Measurements from ENCODE around the gene STAB2. TPM values are rescaled to one million over a fixed set of nuclear protein-coding genes. Genes with fewer than 3 reads are reported as not detected.

The STAB2 gene
- polyA plus RNA-seq, 1 of the 3 experiments (the other 2 are of a cell fraction): not detected

GRCh38 chr12:103725398-103725797 is 138.3 kb downstream of the STAB2 start:
- Histone ChIP-seq H3K36me3 (replicated peaks in 1 of 2; ENCODE audit: control insufficient read depth in 1 of 2, insufficient read depth in 2 of 2, low read length in 1 of 2) (no peaks in the 10 kb centered on the region), H3K9me2 (no peaks in the 10 kb centered on the region), H2AFZ (ENCODE audit: low read depth) (no peak overlapping the region), H3F3A (replicated peaks; ENCODE audit: insufficient read depth) (no peaks in the 10 kb centered on the region), H3K4me3 (ENCODE audit: low read depth in 2 of 2, low read length in 1 of 2) (no peak overlapping the region), H3K79me2 (ENCODE audit: insufficient read depth) (no peaks in the 10 kb centered on the region), H3K27ac (ENCODE audit: low read depth in 2 of 2, low read length in 1 of 2) (no peak overlapping the region), H3K27me3 (ENCODE audit: insufficient read depth) (no peaks in the 10 kb centered on the region; the same call in 1 of the 2 replicates), H3K4me1 (ENCODE audit: control insufficient read depth in 1 of 2, insufficient read depth in 2 of 2, low read depth in 1 of 2, low read length in 1 of 2) (no peaks in the 10 kb centered on the region), H3K9me3 (no peaks in the 10 kb centered on the region), H4K20me1 (ENCODE audit: insufficient read depth) (no peaks in the 10 kb centered on the region), H3K4me2 (no peak overlapping the region), H3K9ac (no peak overlapping the region)
- ChIA-PET CTCF (interaction anchor here (0.9 to 1.3 kb wide), 2 partner anchors 9 to 26 kb away, joined by 3 to 4 read pairs; no protein-coding TSS in a partner anchor), POLR2A (no interaction called here)
- no peak for DNase-seq
- TF ChIP-seq RCOR1 (IDR thresholded peaks at IDR 0.05; ENCODE audit: low read length) (no peak), GABPA (IDR thresholded peaks at IDR 0.05; ENCODE audit: low read depth) (no peak), TAF1 (IDR thresholded peaks at IDR 0.05; ENCODE audit: borderline replicate concordance, low read depth, low read length) (no peak), FOXM1 (IDR thresholded peaks at IDR 0.05; ENCODE audit: low read depth) (no peak), RXRA (IDR thresholded peaks at IDR 0.05; ENCODE audit: borderline replicate concordance, low read depth) (no peak), POLR2AphosphoS5 (IDR thresholded peaks at IDR 0.05; ENCODE audit: low read depth, low read length) (no peak), SMC3 (IDR thresholded peaks at IDR 0.05; ENCODE audit: low read depth, low read length) (no peak), CTCF (IDR thresholded peaks at IDR 0.05) (no peak), FOSL2 (IDR thresholded peaks at IDR 0.05; ENCODE audit: borderline replicate concordance, low read depth) (no peak), SIN3A (IDR thresholded peaks at IDR 0.05; ENCODE audit: borderline replicate concordance, low read depth, low read length) (no peak), IRF3 (IDR thresholded peaks at IDR 0.05; ENCODE audit: low read depth, low read length) (no peak), USF1 (IDR thresholded peaks at IDR 0.05; ENCODE audit: borderline replicate concordance, low read depth) (no peak), TEAD4 (IDR thresholded peaks at IDR 0.05; ENCODE audit: borderline replicate concordance, insufficient read depth) (no peak), FOXJ3 (CRISPR knock-in tag; IDR thresholded peaks at IDR 0.05) (no peak)
- TF ChIP-seq, protein P1, sequence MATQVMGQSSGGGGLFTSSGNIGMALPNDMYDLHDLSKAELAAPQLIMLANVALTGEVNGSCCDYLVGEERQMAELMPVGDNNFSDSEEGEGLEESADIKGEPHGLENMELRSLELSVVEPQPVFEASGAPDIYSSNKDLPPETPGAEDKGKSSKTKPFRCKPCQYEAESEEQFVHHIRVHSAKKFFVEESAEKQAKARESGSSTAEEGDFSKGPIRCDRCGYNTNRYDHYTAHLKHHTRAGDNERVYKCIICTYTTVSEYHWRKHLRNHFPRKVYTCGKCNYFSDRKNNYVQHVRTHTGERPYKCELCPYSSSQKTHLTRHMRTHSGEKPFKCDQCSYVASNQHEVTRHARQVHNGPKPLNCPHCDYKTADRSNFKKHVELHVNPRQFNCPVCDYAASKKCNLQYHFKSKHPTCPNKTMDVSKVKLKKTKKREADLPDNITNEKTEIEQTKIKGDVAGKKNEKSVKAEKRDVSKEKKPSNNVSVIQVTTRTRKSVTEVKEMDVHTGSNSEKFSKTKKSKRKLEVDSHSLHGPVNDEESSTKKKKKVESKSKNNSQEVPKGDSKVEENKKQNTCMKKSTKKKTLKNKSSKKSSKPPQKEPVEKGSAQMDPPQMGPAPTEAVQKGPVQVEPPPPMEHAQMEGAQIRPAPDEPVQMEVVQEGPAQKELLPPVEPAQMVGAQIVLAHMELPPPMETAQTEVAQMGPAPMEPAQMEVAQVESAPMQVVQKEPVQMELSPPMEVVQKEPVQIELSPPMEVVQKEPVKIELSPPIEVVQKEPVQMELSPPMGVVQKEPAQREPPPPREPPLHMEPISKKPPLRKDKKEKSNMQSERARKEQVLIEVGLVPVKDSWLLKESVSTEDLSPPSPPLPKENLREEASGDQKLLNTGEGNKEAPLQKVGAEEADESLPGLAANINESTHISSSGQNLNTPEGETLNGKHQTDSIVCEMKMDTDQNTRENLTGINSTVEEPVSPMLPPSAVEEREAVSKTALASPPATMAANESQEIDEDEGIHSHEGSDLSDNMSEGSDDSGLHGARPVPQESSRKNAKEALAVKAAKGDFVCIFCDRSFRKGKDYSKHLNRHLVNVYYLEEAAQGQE (IDR thresholded peaks at IDR 0.05; ENCODE audit: low read depth, low read length): no peak
- WGBS (ENCODE audit: low lambda C conversion rate): 51% methylated on average over 8 of the region's 8 CpGs

Measured in SK-N-SH (cell line).